Astrocyte (in vitro differentiated cells and primary cell): ENCODE data around the gene HMGN2. TPM values are rescaled to one million over a fixed set of nuclear protein-coding genes. Genes with fewer than 3 reads are reported as not detected.

Experiments used
- DNase-seq: peaks from one replicate; pipeline ENCODE4 v3.0.0-alpha.2; 2010; ENCODE audit warnings: low read depth
- FAIRE-seq: peaks from 2 replicates; lab custom pipeline; 2011; peaks lifted over from hg19 to GRCh38; lab: Jason Lieb, UNC
- H2AFZ ChIP-seq: 2 replicates; pipeline ENCODE4 v1.6.0; 2012; ENCODE audit warnings: low read depth, low read length, inconsistent platforms
- H3K27ac ChIP-seq: 2 replicates; pipeline ENCODE4 v1.5.1; 2011; ENCODE audit warnings: low read depth, low read length, inconsistent platforms
- H3K27me3 ChIP-seq: 2 replicates; pipeline ENCODE4 v1.6.0; 2011; ENCODE audit warnings: low read length, inconsistent platforms; ENCODE audit not compliant: insufficient read depth
- H3K36me3 ChIP-seq: 2 replicates; pipeline ENCODE4 v1.5.1; 2011; ENCODE audit warnings: low read length, inconsistent platforms; ENCODE audit not compliant: insufficient read depth
- H3K4me1 ChIP-seq: 2 replicates; pipeline ENCODE4 v1.5.1; 2011; ENCODE audit warnings: low read length, inconsistent platforms; ENCODE audit not compliant: insufficient read depth
- H3K4me2 ChIP-seq: 2 replicates; pipeline ENCODE4 v1.6.0; 2012; ENCODE audit warnings: low read length, inconsistent platforms
- H3K4me3 ChIP-seq: 2 replicates; pipeline ENCODE4 v1.5.1; 2011; ENCODE audit warnings: low read depth, mild to moderate bottlenecking, low read length, inconsistent platforms; ENCODE audit not compliant: insufficient read depth
- H3K79me2 ChIP-seq: 2 replicates; pipeline ENCODE4 v1.6.0; 2012; ENCODE audit warnings: mild to moderate bottlenecking, low read length, inconsistent platforms; ENCODE audit not compliant: insufficient read depth
- H3K9ac ChIP-seq: 2 replicates; pipeline ENCODE4 v1.6.0; 2012; ENCODE audit warnings: mild to moderate bottlenecking, low read length, inconsistent platforms
- H3K9me3 ChIP-seq: 2 replicates; pipeline ENCODE4 v1.5.1; 2012; ENCODE audit warnings: low read depth, mild to moderate bottlenecking, low read length, inconsistent platforms; ENCODE audit not compliant: insufficient read depth
- H4K20me1 ChIP-seq: 2 replicates; pipeline ENCODE4 v1.6.0; 2012; ENCODE audit warnings: low read length, inconsistent platforms; ENCODE audit not compliant: insufficient read depth
- H3K27ac Mint-ChIP-seq: one replicate; pipeline ENCODE4 v1.8.0; 2021; ENCODE audit warnings: mild to moderate bottlenecking, mixed read lengths; ENCODE audit not compliant: unreplicated experiment
- H3K27me3 Mint-ChIP-seq: one replicate; pipeline ENCODE4 v1.8.0; 2021; ENCODE audit warnings: low read depth, mixed read lengths; ENCODE audit not compliant: unreplicated experiment
- H3K36me3 Mint-ChIP-seq: one replicate; pipeline ENCODE4 v1.8.0; 2021; ENCODE audit warnings: low read depth, mixed read lengths; ENCODE audit not compliant: unreplicated experiment
- H3K4me1 Mint-ChIP-seq: one replicate; pipeline ENCODE4 v1.8.0; 2021; ENCODE audit warnings: low read depth, mixed read lengths; ENCODE audit not compliant: unreplicated experiment
- H3K4me3 Mint-ChIP-seq: one replicate; pipeline ENCODE4 v1.8.0; 2021; ENCODE audit warnings: mild to moderate bottlenecking, moderate library complexity, mixed read lengths; ENCODE audit not compliant: unreplicated experiment
- H3K9me3 Mint-ChIP-seq: one replicate; pipeline ENCODE4 v1.8.0; 2021; ENCODE audit warnings: mild to moderate bottlenecking, mixed read lengths; ENCODE audit not compliant: unreplicated experiment
- EZH2 ChIP-seq: IDR thresholded peaks from 2 replicates; pipeline ENCODE4 v1.6.1; 2012; ENCODE audit warnings: mild to moderate bottlenecking, low read length, inconsistent platforms; ENCODE audit not compliant: insufficient read depth
- total RNA-seq: library from RNA; stranded (reverse); gene quantifications from 2 replicates; pipeline ENCODE4 v1.2.1, GENCODE V29; 2021
- TF ChIP-seq, protein P1 (sequence below): IDR thresholded peaks from 2 replicates; pipeline ENCODE4 v1.5.1; 2011; ENCODE audit warnings: low read depth, mild to moderate bottlenecking, inconsistent platforms, low read length, moderate library complexity; ENCODE audit not compliant: insufficient read depth

HMGN2 gene
- total RNA-seq, 1 donor from 2014 or later = 124 TPM

DNA sequence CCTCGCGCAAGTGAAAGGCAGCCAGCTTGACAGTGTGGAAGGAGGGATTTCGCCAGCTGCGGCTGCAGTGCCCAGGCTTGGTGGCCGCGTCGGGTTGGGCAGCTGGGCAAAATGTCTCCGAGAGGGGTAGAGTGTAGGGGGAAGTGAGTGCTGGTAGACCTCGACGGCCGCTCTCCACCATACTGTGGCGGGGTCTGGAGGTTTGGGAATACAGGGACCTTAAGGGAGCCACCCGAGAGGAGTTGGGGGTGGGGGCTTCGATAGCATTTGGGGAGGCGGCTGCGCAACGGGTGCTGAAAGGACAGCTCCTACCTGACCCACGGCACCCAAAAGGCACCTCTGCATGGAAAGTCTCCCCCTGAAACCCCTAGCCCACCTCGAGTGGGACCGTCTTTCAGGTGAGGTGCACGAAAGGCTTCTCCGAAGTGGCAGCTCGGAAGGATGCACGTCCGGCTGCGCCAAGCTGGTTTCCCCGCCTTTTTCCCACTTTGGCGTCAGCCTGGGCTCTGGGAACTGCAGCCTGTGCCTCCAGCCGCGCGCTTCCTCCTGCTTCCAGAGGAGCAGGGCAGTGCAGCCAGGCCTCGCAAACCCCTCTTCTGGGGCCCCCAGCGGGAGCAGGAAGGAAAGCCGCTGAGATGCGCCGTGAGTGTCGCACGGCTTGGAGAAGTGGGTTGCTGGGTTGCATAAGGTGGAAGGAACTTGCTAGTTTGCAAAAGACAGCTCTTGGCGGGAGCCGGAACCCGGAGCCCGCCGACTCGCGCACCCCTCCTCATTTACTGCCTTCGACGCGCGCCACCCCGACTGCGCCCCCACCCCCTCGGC is 531 bp upstream of the HMGN2 start:
- peaks cover 7% of the 10 kb centered on the region for H3K4me1 Mint-ChIP-seq
- H3K27me3 Mint-ChIP-seq = no peaks in the 10 kb centered on the region
- peak; percentile 57 for DNase-seq
- H3K27ac Mint-ChIP-seq = no peak overlapping the region
- H3K4me3 ChIP-seq = peak overlapping the region; percentile 60
- H3K4me2 ChIP-seq = peak overlapping the region; percentile 97
- no peak overlapping the region for H2AFZ ChIP-seq
- H3K9me3 Mint-ChIP-seq = no peaks in the 10 kb centered on the region
- peaks cover 20% of the 10 kb centered on the region for H3K79me2 ChIP-seq
- H3K27me3 ChIP-seq = no peaks in the 10 kb centered on the region
- peaks cover 9% of the 10 kb centered on the region for H3K36me3 Mint-ChIP-seq
- TF ChIP-seq, protein P1, sequence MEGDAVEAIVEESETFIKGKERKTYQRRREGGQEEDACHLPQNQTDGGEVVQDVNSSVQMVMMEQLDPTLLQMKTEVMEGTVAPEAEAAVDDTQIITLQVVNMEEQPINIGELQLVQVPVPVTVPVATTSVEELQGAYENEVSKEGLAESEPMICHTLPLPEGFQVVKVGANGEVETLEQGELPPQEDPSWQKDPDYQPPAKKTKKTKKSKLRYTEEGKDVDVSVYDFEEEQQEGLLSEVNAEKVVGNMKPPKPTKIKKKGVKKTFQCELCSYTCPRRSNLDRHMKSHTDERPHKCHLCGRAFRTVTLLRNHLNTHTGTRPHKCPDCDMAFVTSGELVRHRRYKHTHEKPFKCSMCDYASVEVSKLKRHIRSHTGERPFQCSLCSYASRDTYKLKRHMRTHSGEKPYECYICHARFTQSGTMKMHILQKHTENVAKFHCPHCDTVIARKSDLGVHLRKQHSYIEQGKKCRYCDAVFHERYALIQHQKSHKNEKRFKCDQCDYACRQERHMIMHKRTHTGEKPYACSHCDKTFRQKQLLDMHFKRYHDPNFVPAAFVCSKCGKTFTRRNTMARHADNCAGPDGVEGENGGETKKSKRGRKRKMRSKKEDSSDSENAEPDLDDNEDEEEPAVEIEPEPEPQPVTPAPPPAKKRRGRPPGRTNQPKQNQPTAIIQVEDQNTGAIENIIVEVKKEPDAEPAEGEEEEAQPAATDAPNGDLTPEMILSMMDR = no peak
- TF ChIP-seq EZH2 = no peak
- H3K4me3 Mint-ChIP-seq = peak overlapping the region; percentile 87
- peaks cover 22% of the 10 kb centered on the region for H3K4me1 ChIP-seq
- H3K36me3 ChIP-seq = peaks cover 37% of the 10 kb centered on the region
- H3K9ac ChIP-seq = peak overlapping the region; percentile 97
- H4K20me1 ChIP-seq = peaks cover 68% of the 10 kb centered on the region
- no peak for FAIRE-seq
- H3K9me3 ChIP-seq = no peaks in the 10 kb centered on the region
- H3K27ac ChIP-seq = no peak overlapping the region

DNA sequence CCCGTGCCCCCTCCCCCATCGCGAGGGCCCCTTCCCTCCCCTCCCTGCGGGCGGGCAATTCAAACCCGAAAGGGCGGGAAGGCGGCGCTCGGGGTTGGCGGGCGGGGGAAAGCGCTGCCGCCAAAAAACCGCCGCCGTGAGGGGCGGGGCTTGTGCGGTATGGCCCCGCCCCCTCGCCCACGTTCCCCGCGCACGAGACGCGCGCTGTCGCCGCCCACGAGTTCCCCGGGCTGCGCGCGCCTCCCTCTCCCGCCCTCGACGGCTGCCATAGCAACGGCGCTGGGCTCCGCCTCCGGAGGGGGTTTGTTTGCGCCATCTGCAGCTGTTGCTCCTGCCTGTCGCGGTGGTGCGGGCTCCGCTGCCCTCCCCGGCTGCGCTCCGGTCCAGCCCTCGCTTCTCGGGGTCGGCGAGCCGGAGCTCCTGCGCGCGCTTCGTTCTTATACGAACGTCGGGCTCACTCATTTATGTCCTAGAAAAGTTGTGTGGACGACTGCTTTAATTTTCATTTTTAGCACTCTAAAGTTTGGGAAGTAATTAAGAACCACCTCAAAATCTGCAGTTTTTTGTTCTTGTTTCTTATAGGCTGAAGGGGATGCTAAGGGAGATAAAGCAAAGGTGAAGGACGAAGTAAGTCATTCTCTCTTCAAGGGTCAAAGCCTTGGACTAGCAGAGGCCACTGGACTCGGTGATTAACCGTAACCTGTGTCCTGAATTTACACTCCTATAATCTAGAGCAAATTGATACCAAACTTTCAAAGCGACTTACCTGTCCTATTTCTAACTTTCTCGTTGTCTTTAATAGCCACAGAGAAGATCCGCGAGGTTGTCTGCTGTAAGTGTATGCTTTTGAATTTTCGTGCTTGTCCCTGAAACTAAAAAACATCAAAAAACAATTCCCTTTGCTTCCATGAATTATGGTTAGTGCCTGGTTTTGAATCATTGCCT is 933 bp downstream of the HMGN2 start:
- H2AFZ ChIP-seq = no peak overlapping the region
- peaks cover 30% of the 10 kb centered on the region for H3K36me3 ChIP-seq
- Mint-ChIP-seq H3K4me1 (peaks cover 12% of the 10 kb centered on the region), H3K27ac (peak overlapping the region; percentile 80), H3K27me3 (no peaks in the 10 kb centered on the region), H3K36me3 (peaks cover 5% of the 10 kb centered on the region), H3K4me3 (peak overlapping the region; percentile 92), H3K9me3 (no peaks in the 10 kb centered on the region)
- H3K4me1 ChIP-seq = peaks cover 22% of the 10 kb centered on the region
- H3K27ac ChIP-seq = peak overlapping the region; percentile 95
- H3K9me3 ChIP-seq = no peaks in the 10 kb centered on the region
- H3K4me3 ChIP-seq = peak overlapping the region; percentile 87
- no peak for TF ChIP-seq EZH2
- TF ChIP-seq, protein P1 = no peak
- H3K27me3 ChIP-seq = no peaks in the 10 kb centered on the region
- H4K20me1 ChIP-seq = peaks cover 60% of the 10 kb centered on the region
- DNase-seq (peak; percentile 73), FAIRE-seq (no peak)
- H3K79me2 ChIP-seq = peaks cover 20% of the 10 kb centered on the region
- peak overlapping the region; percentile 95 for H3K4me2 ChIP-seq
- H3K9ac ChIP-seq = peak overlapping the region; percentile 97
